Measurements from ENCODE around the gene THBD.

Gene THBD

DNA sequence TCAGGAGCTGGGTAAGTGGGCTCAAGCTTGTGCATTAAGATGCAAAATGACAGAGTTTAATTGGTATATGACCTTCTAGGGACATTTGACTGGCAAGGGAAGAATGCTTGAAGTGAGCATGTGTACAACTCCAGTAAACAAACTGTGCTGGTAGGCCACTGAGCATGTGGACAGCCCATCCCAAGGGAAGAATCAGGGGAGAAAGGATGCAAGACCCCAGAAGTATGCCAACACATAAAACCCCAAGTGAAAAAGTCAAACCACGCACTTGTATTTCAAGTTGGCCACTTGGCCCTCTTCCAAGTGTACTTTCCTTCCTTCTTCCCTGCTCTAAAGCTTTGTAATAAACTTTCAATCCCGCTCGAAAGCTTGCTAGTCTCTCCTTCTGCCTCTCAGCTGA, 10.4 kb upstream of the THBD start:
- no peak for DNase-seq

DNA sequence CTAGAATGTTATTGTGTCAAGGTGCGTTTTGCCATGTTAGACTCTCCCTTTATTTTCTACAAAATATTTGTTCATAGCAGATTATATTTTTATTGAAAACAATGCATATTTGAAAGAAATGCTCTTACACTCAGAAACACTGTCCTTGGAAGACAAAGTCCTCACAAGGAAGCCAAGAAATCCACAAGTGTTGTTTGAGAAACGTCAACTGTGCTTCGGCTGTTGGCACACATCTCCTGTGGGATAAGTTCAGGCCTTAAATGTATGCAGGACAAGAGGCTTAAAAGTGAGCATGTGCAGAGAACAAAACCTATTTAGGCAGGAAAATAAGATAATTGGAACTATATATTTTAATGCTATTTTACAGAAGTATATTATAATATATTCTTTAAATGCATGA, 9.5 kb upstream of the THBD start:
- DNase-seq, result no peak

DNA sequence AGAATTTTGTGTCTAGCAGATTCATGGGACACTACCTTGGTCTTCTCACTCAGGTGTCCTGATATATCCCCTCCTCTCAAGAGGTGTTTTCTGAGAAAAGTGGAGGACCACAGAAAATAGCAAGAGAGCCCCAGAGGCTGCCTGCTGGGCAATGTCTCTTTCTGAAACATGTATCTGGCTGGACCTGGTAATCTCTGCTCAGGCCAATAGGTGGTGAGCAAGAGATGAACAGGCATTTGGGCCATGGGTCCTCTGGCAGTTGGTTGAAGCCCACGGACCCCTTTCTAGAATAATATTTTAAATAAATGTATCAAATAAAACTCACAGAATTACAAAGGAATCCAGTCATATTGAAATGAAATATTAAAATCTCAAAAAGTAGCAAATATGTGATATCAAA, 8.8 kb upstream of the THBD start:
- no peak for DNase-seq

DNA sequence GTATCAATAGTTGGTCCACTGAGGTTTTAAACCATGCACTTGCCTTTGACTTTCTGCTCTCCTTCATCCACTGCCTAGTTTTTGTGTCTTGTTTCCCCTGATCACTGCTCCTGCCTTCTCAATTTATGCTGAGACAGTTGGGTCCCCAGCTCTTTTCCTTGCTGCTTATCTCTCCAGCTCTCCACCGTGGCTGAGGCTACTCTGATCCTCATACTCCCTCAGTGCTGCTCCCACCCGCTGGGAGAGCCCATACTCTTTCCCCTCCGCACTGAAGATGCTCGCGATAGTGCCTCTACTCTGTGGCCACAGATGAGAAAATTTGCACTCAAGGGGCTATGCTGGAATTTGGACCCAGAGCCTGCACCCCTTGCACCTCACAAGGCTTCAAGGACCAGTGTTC, 3.4 kb upstream of the THBD start:
- no peak for DNase-seq

DNA sequence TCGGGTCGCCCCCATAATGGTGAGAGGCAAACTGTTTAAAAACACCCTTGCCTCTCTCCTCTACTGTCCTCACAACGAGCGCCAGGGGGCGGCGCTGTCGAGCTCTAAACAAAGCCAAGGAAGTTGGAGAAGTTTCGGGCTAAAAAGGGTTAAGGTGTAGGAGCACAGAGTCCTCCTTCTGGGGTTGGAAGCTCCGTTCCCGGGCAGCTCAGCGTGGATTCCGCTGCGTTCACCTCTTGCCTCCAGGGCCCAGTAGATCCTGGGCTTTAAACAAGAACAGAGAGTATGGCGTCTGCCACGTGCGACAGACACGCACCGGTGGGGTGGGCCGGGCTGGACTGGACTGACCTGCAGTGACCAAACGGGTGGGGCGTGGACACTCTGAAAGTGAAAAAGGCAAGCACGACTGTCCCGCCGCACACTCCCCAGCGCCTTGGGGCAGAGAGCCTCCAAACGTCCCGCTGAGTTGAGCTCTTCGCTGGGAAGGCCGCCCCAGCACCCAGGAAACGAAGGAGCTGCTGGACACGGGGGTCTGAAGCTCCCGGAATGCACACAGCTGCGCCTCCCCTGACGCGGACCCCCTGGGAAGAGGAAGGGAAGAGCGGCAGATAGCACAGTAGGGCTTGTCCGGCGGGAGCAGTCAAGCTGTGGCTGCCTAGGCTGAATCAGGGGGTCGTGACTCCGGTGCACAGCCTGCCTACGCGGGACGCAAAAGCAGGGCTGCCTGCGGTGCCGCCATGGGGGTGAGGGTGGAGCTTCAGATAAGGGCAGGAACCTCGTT, 1.6 kb upstream of the THBD start:
- DNase-seq, result peak; percentile 72

DNA sequence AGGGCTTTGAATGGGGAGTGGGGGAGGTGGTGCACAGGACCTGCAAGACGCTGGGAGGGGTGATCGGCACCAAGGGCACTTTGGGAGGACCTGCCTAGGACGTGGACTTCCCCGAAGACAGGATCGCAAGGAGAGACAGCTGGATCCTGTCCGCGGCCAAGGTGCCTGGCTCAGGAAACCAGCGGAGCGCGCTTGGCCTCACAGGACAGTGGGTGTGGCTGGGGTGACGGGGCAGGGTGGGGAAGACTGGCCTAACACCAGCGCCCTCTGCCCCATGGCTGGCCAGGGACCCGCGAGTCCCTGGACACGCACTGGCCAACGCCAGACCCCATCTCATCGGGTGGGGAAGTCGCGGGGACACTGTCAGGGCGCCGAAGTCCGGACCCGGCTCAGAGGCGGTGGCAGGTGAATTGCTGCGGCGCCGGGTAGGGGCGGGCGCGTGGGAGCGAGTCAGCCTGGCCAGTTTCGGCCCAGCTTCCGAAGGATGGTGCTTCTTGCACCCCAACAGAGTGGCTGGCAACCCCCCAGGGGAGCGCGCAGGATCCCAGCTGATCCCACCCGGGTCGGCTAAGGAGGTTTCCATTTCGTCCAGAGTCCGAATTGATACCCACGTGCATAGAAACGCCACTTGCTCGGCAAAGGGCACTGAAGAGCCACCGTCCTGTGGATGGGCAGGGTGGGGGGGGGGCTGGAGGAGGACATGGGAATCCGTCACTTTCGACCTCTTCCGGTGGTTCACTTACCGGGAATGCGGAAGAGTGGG, 785 bp upstream of the THBD start:
- DNase-seq, result peak; percentile 37

DNA sequence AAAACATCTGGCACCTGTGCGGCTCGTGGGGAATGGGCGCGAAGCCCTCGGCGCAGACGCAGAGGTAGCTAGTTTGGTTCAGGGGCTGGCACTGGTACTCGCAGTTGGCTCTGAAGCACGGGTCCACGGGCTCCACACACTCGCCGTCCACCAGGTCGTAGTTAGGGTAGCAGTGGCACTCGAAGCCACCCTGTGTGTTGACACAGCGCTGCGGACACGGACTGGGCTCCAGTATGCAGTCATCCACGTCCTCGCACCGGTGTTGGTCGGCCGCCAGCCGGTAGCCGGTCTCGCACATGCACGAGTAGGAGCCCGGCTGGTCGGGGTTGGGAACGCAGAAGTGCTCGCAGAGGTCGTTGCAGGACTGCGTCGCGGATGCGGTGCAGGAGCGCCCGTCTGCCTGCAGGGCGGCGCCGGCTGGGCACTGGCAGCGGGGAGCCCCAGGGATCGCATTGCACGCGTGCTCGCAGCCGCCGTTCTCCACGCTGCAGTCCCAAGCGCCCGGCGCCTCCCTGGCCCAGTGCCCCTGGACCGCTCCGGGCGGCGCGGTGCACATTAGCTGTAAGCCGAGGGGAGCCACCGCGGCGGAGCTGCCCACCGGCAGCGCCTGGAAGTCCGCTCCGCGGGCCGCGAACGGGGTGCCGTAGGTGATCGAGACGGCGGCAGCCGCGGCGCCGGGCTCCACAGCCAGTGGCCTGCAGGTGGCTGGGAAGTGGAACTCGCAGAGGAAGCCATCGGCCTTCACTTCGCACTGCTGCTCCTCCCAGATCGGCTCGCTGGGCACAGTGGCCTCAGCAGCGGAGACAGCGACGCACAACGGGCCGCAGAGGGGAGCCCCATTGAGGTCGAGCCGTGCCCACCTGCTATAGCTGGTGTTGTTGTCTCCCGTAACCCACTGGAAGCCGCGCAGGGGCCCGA, 930 bp downstream of the THBD start:
- peak; percentile 31 for DNase-seq

DNA sequence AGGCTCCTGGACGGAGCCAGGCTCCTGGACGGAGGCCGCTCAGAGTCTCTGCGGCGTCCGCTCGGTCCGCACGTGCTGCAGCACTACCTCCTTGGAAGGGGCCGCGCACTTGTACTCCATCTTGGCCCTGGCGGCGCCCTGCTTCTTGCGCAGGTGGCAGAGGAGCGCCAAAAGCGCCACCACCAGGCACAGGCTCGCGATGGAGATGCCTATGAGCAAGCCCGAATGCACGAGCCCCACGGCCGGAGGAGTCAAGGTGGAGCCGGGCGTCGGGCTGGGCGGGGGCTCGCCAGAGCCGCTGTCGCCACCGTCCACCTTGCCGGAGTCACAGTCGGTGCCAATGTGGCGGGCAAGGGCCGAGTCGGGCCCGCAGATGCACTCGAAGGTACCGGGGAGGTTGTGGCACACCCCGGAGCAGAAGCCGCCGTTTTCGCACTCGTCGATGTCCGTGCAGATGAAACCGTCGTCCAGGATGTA, 1.7 kb downstream of the THBD start:
- no peak for DNase-seq

DNA sequence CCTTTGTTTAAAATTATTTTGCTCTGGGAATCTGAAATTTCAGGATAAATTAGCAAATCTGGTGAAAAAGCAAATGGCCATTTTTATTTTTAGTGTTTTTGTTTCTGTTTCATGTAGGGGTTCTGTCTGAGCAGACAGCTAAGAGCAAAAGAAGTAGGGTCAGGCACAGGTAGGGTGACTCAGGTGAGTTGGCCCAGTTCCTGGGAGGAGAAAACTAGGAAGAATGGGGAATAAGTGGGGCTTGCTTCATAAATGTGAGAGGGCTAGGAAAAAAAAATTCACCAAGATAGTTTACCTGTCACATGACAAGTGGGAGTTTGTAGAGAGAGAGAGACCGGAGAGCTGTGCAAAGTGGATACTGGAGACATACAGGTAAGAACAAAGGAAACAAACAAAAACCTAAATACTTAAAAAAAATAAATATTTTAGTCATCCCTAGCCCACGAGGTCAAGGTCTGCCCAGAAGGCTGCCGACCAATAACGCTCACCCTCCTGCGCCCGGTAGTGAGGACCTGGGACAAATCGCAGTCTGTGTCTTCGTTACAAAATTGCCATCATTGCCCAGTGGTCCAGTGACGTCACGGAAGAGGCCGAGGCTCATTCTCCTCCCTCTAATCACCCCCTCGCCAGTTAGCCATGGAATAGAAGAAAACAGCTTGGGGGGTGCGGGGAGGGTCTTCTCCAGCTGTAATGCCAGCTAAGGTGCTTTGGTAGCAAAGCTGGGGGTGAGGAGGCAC, 2.3 kb downstream of the THBD start:
- DNase-seq, result no peak

DNA sequence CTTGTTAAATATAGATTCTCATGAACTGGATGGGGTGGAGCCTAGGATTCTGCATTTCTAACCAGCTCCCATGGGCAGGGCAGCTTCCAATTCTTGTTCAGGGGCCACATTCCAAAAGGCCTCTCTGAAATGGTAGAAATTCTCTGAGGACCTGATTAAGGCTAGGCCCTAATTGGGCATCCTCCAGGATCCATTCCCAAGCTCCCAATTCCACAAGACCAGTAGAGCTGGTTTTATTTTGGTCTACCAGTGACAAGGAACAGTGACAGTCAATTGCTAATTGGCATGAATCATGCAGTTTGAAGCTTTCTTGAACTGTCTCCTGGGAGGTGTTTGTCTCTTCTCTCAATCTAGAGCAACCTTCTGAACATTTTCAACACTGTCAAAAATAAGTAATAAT, 3.0 kb downstream of the THBD start:
- no peak for DNase-seq

DNA sequence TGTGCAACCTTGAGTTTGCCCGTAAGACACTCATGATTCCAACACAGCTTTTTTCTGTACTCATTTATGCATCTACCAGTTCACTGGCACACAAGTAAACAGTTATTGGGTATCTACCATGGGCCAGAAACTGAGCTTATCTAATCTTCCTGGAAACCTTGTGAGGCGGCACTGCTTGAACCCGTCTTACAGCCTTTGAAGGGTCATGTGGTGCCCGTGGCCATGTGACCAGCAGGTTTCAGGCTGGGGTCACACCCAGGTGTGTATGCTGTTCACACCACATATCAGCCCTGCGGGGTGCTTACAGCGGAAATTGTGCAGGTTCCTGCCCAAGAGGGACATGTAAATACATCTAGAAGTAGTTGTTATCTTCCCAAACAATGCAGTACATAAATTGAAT, 6.1 kb downstream of the THBD start:
- DNase-seq, result no peak

DNA sequence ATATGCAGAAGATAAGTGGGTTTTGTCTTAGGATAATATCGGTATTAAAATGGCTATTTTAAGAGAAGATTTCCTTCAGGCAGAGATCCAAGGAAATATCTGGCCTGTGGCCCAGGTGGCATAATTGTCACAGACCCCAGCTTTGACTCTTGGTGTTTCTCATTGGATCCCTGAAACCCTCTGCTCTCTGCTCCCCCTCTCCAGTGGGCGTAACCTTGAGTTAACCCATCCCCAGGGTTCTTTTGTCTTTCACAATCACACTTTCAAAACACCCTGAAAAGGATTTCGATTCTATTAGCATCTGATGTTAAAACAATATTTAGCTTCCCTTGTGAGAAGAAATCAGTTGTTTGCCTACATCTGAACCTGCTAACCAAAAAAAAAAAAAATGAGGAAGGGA, 7.2 kb downstream of the THBD start:
- DNase-seq, result no peak

DNA sequence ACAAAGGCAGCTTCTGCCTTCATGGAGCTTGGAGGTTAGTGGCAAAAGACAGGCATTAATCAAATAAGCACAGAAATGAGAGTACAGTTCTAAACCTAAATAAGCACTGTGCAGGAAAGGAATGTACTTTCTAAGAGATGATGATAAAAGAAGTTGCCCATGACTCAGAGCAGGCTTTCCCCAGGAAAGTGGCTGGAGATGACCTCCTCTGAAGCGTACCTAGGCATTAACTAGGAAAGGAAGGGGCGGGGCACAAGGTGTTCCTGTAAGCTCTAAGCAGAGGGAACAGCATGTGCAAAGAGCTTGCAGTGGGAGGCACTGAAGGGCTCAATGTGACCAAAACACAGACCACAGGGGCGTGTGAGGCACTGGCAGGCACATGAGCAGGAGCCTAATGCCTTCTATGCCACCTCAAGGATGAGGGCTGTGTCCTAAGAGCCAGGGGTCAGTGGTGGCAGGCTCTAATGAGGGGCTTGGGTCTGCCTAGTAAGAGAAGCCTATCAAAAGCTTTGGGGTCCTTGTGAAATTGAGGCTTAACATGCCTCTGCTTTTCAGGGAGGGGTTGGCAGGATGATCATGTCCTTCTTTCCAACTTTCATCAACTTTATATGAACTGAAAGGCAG, 9.5 kb downstream of the THBD start:
- DNase-seq, result no peak

DNA sequence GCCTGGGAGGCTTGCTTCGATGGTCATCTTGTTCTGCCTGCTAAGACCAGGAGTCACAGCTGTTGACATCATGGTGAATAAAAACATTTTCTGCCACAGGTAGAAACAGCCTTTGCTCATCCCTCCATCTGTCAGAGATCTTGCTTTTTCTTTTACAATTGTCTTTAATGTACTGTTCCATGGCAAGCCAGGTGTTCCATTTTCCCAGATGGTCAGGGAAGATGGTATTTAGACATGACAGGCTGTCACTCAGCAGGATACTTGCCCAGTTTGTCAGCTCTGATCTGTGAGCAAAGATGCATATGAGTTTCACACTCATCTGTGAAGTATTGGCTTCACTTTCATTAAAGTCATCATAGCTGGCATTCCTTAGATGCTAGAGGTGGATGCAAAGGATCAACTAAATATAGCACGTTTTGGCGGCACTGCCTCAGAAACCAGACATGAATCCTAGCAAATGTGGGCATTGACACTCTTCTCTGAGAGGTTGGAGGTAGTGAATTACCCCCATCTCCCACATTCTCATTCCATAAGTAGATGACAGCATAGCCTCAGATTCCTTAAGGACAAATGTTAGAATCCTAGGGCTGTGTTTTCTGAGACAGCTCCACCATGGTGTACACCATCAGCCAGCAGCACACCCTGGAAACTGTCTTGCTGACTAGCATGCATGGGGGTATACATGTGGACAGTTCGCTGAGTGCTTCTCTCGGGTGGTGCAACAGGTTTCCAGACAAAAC, 10.2 kb downstream of the THBD start:
- DNase-seq, result no peak

DNA sequence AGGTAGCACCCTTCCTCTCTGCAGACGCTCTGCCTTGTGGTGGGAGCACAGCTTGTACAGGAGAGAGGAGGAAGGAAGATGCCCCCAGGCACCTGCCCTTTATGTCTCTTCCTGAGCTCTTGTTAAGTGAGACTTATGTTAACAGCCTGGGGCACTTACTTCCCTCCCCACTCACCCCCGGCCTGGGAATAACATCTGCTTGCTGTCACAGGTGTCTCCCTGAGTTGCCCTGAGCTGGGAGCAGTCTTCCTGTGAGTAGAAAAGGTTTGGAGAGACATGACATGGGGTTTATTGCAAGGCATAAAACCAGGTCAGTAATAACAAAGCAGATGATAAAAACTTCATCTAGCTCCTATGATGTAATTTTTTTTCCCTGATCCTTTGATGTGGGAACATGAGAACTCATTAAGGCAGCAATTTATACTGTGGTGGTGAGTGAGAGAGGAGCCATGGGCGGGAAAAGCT, 12.4 kb downstream of the THBD start:
- no peak for DNase-seq

DNA sequence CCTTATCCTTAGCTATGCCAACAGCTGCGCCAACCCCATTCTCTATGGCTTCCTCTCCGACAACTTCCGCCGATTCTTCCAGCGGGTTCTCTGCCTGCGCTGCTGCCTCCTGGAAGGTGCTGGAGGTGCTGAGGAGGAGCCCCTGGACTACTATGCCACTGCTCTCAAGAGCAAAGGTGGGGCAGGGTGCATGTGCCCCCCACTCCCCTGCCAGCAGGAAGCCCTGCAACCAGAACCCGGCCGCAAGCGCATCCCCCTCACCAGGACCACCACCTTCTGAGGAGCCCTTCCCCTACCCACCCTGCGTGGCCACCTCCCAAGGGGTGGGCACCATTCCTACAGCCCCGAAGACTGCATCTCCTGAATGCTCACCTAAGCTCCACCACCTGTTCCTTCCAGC, 13.1 kb downstream of the THBD start:
- no peak for DNase-seq

DNA sequence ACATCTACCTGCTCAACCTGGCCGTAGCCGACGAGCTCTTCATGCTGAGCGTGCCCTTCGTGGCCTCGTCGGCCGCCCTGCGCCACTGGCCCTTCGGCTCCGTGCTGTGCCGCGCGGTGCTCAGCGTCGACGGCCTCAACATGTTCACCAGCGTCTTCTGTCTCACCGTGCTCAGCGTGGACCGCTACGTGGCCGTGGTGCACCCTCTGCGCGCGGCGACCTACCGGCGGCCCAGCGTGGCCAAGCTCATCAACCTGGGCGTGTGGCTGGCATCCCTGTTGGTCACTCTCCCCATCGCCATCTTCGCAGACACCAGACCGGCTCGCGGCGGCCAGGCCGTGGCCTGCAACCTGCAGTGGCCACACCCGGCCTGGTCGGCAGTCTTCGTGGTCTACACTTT, 13.7 kb downstream of the THBD start:
- DNase-seq, result no peak

DNA sequence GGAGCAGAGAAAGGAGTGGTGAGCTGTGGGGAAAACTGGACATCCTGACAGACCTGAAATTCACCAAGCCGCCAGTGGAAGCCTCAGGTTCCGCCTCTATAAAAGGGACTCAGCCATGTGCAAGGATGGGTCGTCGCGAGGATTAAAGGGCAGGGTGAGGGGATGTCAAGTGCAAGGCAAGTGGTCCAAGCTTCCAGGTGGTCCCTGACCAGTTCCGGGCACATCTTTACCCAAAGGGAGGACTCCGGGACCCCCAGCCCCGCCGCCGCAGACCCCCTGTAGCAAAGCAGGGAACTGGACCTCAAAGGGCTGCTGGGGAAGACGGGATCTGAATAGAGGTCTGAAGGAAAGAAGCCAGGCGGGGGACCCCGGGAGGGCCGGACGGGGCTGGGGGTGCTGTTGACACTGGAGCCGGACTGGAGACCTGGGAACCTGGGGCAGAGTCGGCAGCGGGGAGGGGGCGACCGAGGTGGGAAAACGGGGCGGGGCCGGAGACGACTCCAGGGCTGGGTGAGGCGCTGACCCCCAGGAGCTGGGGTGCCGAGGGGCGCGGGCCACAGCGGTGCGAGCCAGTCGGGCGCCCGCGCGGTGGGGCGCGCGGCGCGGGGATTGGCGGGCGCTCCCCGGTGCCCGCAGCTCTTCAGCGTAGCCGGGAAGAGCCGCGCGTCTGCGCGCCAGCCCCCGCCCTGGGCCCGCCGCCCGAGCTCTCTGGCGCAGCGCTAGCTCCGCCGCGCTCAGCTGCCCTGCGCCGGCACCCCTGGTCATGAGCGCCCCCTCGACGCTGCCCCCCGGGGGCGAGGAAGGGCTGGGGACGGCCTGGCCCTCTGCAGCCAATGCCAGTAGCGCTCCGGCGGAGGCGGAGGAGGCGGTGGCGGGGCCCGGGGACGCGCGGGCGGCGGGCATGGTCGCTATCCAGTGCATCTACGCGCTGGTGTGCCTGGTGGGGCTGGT, 14.5 kb downstream of the THBD start, which contains the start of gene SSTR4:
TSS of gene SSTR4 (plus strand) at position 592 of the 951 bp plus-strand sequence. CDS start at position 764, 172 bp downstream.
- no peak for DNase-seq

DNA sequence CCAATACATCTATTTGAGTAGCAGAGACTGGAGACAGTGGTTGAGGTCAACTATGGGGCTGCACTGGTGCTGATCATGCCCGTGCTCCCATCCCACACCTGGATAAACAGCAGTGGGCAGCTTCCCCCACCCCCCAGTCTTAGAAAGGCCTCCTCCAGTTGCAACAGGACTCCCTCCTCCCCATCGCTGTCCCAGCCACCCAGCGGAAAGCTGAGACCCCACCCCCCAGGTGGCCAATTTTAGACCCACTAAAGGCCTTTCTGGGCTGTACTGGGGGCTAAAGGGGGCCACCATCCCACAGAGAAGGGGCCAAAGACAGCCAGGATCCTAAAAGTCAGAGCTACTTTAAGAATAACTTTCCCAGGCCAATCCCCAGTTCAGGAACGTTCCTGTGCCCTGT, 15.6 kb downstream of the THBD start:
- no peak for DNase-seq

DNA sequence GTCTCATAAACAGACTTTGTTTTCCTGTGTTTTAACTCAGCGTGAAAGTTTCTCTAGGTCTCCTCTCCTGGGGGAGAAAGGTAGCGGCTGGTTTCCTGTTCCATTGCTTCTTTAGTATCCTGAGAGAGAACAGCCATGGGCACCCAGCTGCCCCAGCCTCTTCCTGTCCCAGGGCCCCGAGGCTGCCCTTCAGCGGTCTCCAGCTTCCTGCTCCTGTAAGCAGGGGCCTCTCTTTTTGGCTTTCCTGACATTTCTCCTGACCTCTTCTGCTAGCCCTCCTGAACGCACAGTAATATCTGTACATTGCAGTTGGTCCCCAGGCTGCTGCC, 16.8 kb downstream of the THBD start:
- no peak for DNase-seq

All from NCI-H226 (cell line).